ENCODE measurements around the gene SBK1.

SBK1 gene

GRCh38 chr16:28319476-28320022 lies 27.2 kb downstream of the SBK1 start:
- H3K4me3 ChIP-seq (ENCODE audit: low read depth in 1 of 2, low read length in 1 of 2): no peak overlapping the region
- H3K9me3 ChIP-seq: no peaks in the 10 kb centered on the region
- no peak overlapping the region for H3K27ac ChIP-seq
- H3K27me3 ChIP-seq: no peaks in the 10 kb centered on the region
- TF ChIP-seq CTCF (IDR thresholded peaks at IDR 0.05): no peak
- H3K4me1 ChIP-seq (ENCODE audit: control insufficient read depth in 1 of 2, insufficient read depth in 1 of 2, low read depth in 1 of 2, low read length in 1 of 2): no peaks in the 10 kb centered on the region
- H3K36me3 ChIP-seq: no peaks in the 10 kb centered on the region

- Histone ChIP-seq H3K27me3 (no peaks in the 10 kb centered on the region), H3K4me1 (ENCODE audit: control insufficient read depth in 1 of 2, insufficient read depth in 1 of 2, low read depth in 1 of 2, low read length in 1 of 2) (no peaks in the 10 kb centered on the region), H3K36me3 (no peaks in the 10 kb centered on the region), H3K27ac (no peak overlapping the region), H3K4me3 (ENCODE audit: low read depth in 1 of 2, low read length in 1 of 2) (no peak overlapping the region), H3K9me3 (no peaks in the 10 kb centered on the region)
- TF ChIP-seq CTCF (IDR thresholded peaks at IDR 0.05): no peak
Observed at GRCh38 chr16:28320023-28320561, 27.8 kb downstream of the SBK1 start.

- no peaks in the 10 kb centered on the region for H3K4me1 ChIP-seq (ENCODE audit: control insufficient read depth in 1 of 2, insufficient read depth in 1 of 2, low read depth in 1 of 2, low read length in 1 of 2)
- no peaks in the 10 kb centered on the region for H3K9me3 ChIP-seq
- no peak for TF ChIP-seq CTCF (IDR thresholded peaks at IDR 0.05)
Observed at GRCh38 chr16:28320741-28321140, 28.4 kb downstream of the SBK1 start.

DNA sequence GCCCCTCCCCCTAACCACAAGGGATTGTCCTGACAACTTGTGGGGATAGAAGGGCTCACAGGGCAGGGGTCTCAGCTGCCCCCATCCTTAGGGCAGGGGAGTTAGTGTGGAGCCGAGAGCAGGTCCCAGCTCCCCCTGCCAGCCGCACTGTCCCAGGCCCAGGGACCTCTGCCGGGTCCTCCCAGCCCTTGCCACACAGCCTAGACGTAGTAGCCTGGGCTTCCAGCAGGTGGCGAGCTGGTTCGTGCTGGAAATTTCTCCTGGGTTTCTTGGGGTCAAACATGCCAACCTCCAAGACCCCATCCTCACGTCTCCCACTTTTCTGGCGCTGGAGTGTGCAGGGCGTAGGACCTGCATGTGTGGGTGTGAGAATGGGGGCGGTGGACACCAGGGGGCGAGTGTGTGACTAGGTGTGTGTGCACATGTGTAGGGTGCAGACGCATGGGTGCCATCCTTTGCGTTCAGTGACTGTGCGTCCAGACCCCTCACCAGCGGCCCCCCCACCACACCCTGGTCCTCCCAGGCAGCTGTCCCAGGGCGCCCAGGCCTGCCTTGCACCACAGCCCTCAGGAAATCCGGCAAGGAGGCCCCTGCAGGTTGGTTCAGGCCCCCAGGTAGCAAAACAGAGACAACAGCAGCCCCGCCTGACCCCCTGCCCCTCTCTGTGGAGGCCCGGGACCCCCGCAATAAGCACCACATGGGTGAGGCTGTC lies 29.5 kb downstream of the SBK1 start:
- no peak overlapping the region for H3K27ac ChIP-seq
- no peak for TF ChIP-seq CTCF (IDR thresholded peaks at IDR 0.05)
- H3K27me3 ChIP-seq: no peaks in the 10 kb centered on the region
- H3K36me3 ChIP-seq: no peaks in the 10 kb centered on the region
- no peak overlapping the region for H3K4me3 ChIP-seq (ENCODE audit: low read depth in 1 of 2, low read length in 1 of 2)
- no peaks in the 10 kb centered on the region for H3K9me3 ChIP-seq
- H3K4me1 ChIP-seq (ENCODE audit: control insufficient read depth in 1 of 2, insufficient read depth in 1 of 2, low read depth in 1 of 2, low read length in 1 of 2): no peaks in the 10 kb centered on the region

More at GRCh38 chr16:28320741-28321140, 28.4 kb downstream of the SBK1 start:
- Histone ChIP-seq H3K4me3 (ENCODE audit: low read depth in 1 of 2, low read length in 1 of 2) (no peak overlapping the region), H3K27me3 (no peaks in the 10 kb centered on the region), H3K27ac (no peak overlapping the region), H3K36me3 (no peaks in the 10 kb centered on the region)

- TF ChIP-seq CTCF (IDR thresholded peaks at IDR 0.05): no peak
- Histone ChIP-seq H3K4me1 (ENCODE audit: control insufficient read depth in 1 of 2, insufficient read depth in 1 of 2, low read depth in 1 of 2, low read length in 1 of 2) (no peaks in the 10 kb centered on the region), H3K27ac (no peak overlapping the region), H3K4me3 (ENCODE audit: low read depth in 1 of 2, low read length in 1 of 2) (no peak overlapping the region), H3K36me3 (no peaks in the 10 kb centered on the region), H3K9me3 (no peaks in the 10 kb centered on the region), H3K27me3 (no peaks in the 10 kb centered on the region)
Observed at GRCh38 chr16:28324235-28324886, 32.0 kb downstream of the SBK1 start.

All from neutrophil (primary cell).